ENCODE measurements around the gene WRNIP1. TPM values are rescaled to one million over a fixed set of nuclear protein-coding genes. Genes with fewer than 3 reads are reported as not detected.

Gene WRNIP1
- total and polyA plus RNA-seq, 2 of the 13 experiments (the other 11 are each of a cell fraction or from before 2014, with no cell fraction given) = 77.7 to 90.3 TPM

GRCh38 chr6:2764610-2765165 lies 505 bp upstream of the WRNIP1 start (continued):
- TF ChIP-seq SIN3B (IDR thresholded peaks at IDR 0.05; ENCODE audit: low read length) = no peak
- no peak for TF ChIP-seq ZNF510 (CRISPR knock-in tag; IDR thresholded peaks at IDR 0.05; ENCODE audit: low read depth)
- no peak for TF ChIP-seq ZNF576 (CRISPR knock-in tag; IDR thresholded peaks at IDR 0.05)
- no peak; the same call in 1 of the 2 replicates for TF ChIP-seq CBFB (CRISPR knock-in tag; IDR thresholded peaks at IDR 0.05)
- no peak; the same call in 1 of the 2 replicates for TF ChIP-seq MIER3 (CRISPR knock-in tag; IDR thresholded peaks at IDR 0.05; ENCODE audit: borderline replicate concordance)
- no peak for TF ChIP-seq HCFC1 (IDR thresholded peaks at IDR 0.05; ENCODE audit: low read depth, low read length)
- no peak for TF ChIP-seq ZNF451 (CRISPR knock-in tag; IDR thresholded peaks at IDR 0.05)
- TF ChIP-seq SP140L (CRISPR knock-in tag; IDR thresholded peaks at IDR 0.05; ENCODE audit: borderline replicate concordance) = 0 out of 2 replicates have a peak, but pooled peaks have one; percentile 62
- TF ChIP-seq ZBTB38 (CRISPR knock-in tag; IDR thresholded peaks at IDR 0.05) = 0 out of 2 replicates have a peak, but pooled peaks have one; percentile 41
- TF ChIP-seq TFE3 (CRISPR knock-in tag; IDR thresholded peaks at IDR 0.05) = no peak
- no peak; the same call in 1 of the 2 replicates for TF ChIP-seq LBX2 (CRISPR knock-in tag; IDR thresholded peaks at IDR 0.05; ENCODE audit: borderline replicate concordance)
- no peak for TF ChIP-seq ZNF263 (CRISPR knock-in tag; IDR thresholded peaks at IDR 0.05)
- TF ChIP-seq RXRA (CRISPR knock-in tag; IDR thresholded peaks at IDR 0.05) = no peak
- no peak for TF ChIP-seq SP2 (CRISPR knock-in tag; IDR thresholded peaks at IDR 0.05)
- no peak for TF ChIP-seq MATR3 (CRISPR knock-in tag; IDR thresholded peaks at IDR 0.05)
- no peak for TF ChIP-seq ZMYM2 (CRISPR knock-in tag; IDR thresholded peaks at IDR 0.05)
- no peak for TF ChIP-seq KDM3A (CRISPR knock-in tag; IDR thresholded peaks at IDR 0.05; ENCODE audit: low read depth)
- no peak for TF ChIP-seq ZFP62 (CRISPR knock-in tag; IDR thresholded peaks at IDR 0.05)
- TF ChIP-seq ZNF552 (CRISPR knock-in tag; IDR thresholded peaks at IDR 0.05; ENCODE audit: borderline replicate concordance) = no peak
- peak; percentile 20; the same call in 1 of the 2 replicates for TF ChIP-seq KAT7 (CRISPR knock-in tag; IDR thresholded peaks at IDR 0.05; ENCODE audit: borderline replicate concordance)
- peak; percentile 62; the same call in 1 of the 2 replicates for TF ChIP-seq ZNF879 (CRISPR knock-in tag; IDR thresholded peaks at IDR 0.05)
- no peak for TF ChIP-seq ZNF740 (CRISPR knock-in tag; IDR thresholded peaks at IDR 0.05)
- TF ChIP-seq BRF2 (CRISPR knock-in tag; IDR thresholded peaks at IDR 0.05) = no peak
- TF ChIP-seq NFIC (IDR thresholded peaks at IDR 0.05; ENCODE audit: low read length) = 0 out of 2 replicates have a peak, but pooled peaks have one; percentile 12
- TF ChIP-seq ZNF556 (CRISPR knock-in tag; IDR thresholded peaks at IDR 0.05; ENCODE audit: borderline replicate concordance) = no peak
- TF ChIP-seq ATF2 (CRISPR knock-in tag; IDR thresholded peaks at IDR 0.05) = no peak; the same call in 1 of the 2 replicates

Data from HepG2 (cell line).